Measurements from ENCODE around the gene PLA2G4C. TPM values are rescaled to one million over a fixed set of nuclear protein-coding genes. Genes with fewer than 3 reads are reported as not detected.

PLA2G4C gene
- total RNA-seq, 4 donors from 2014 or later, result 1.4 to 7.6 (median 4.5) TPM

DNA sequence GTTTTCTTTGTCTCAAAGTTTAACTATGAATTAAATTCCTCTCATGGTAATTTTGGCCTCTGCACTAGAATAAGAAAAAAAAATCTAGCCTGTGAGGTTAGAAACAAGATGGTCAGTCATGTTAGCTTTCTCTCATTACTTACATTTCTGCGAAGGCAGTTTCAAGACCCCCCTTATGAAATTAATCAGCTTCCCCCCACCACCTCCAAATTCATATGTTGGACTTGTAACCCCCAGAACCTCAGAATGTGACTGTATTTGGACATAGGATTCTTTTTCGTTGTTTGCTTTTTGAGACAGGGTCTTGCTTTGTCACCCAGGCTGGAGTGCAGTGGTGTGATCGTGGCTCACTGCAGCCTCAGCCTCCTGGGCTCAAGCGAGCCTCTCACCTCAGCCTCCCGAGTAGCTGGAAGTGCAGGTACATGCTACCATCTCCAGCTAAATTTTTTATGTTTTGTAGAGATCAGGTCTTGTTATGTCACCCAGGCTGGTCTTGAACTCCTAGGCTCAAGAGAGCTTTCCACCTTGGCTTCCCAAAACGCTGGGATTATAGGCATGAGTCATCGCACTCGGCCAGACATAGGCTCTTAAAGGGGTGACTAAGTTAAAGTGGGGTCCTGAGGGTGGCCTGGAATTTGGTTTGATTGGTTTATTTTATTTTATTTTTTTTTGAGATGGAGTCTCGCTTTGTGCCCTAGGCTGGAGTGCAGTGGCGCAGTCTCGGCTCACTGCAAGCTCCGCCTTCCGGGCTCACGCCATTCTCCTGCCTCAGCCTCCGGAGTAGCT is 1.4 kb downstream of the PLA2G4C start:
- TF ChIP-seq POLR2A (IDR thresholded peaks at IDR 0.05) (no peak), CTCF (IDR thresholded peaks at IDR 0.05) (no peak)
- intact Hi-C loops (cut with DNase I; ENCODE audit: low total_unique reads), result loop anchor here (5.0 kb wide), 1 partner anchor 43 kb away; no protein-coding TSS in a partner anchor
- DNase-seq (ENCODE audit: low spot score in 2 of 2), result no peak
- WGBS, 2 donors, result 74 to 75% methylated on average over 15 of the region's 15 CpGs
- no peak overlapping the region for H3K4me3 ChIP-seq (ENCODE audit: low read depth, poor library complexity, severe bottlenecking)

DNA sequence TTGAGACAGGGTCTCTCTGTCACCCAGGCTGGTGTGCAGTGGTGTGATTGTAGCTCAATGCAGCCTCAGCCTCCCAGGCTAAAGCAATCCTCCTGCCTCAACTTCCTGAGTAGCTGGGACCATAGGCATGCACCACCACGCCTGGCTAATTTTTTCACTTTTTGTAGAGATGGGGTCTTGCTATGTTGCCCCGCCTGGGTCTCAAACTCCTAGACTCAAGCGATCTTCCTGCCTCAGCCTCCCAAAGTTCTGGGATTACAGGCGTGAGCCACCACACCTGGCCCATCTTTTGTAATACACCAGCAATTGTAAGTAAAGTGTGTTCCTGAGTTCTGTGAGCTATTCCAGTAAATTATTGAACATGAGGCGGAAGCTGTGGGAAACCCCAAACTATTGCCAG is 6.7 kb downstream of the PLA2G4C start:
- H3K4me3 ChIP-seq (ENCODE audit: low read depth, poor library complexity, severe bottlenecking), result no peak overlapping the region
- intact Hi-C loops (cut with DNase I; ENCODE audit: low total_unique reads), result no loop called here
- DNase-seq (ENCODE audit: low spot score in 2 of 2), result no peak
- WGBS, 2 donors, result 89 to 95% methylated on average over 5 of the region's 5 CpGs
- TF ChIP-seq CTCF (IDR thresholded peaks at IDR 0.05) (no peak), POLR2A (IDR thresholded peaks at IDR 0.05) (no peak)

DNA sequence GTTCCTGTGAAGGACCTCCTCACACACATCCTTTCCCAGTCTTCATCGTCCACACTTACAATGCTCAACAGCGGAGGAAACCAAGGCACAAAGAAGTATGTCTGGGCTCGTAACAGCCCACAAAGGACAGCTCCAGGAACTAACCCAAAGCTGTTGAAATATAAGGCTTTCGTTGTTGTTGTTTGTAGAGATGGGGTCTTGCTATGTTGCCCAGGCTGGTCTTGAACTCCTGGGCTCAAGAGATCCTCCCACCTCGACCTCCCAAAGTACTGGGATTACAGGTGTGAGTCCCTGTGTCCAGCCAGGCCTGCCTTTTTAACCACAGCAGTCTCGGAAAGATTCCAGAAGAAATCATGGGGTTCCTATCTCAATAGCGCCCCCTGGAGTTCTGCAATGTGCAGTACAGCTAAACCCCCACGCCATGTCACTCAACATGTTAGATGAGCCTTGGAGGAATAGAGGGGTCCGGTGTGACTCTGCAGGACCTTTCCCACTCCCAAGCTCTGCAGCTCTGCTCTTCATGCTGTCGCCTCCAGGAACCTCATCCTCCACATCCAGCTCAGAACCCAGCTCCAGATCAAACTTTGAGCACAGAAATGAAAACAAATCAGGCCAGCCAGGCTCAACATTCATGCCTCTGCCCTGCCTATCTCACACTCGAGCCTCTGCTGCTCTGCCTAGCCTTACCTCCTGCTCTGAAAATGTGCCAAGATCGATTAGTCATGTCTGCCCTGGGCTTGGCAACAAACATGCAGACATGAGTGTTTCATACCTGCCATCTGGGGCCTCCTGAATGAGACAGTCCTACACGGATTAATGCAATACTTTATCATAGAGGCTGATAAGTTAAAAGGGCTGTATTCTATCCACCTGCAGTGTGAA is 7.5 kb downstream of the PLA2G4C start:
- 68 to 70% methylated on average over 13 of the region's 13 CpGs for WGBS, 2 donors
- DNase-seq (ENCODE audit: low spot score in 2 of 2), result no peak
- intact Hi-C loops (cut with DNase I; ENCODE audit: low total_unique reads), result no loop called here
- H3K4me3 ChIP-seq (ENCODE audit: low read depth, poor library complexity, severe bottlenecking), result no peak overlapping the region
- TF ChIP-seq CTCF (IDR thresholded peaks at IDR 0.05) (no peak), POLR2A (IDR thresholded peaks at IDR 0.05) (no peak)

- WGBS, 2 donors, result 85 to 86% methylated on average over 4 of the region's 4 CpGs
- no peak overlapping the region for H3K4me3 ChIP-seq (ENCODE audit: low read depth, poor library complexity, severe bottlenecking)
- TF ChIP-seq POLR2A (IDR thresholded peaks at IDR 0.05) (no peak), CTCF (IDR thresholded peaks at IDR 0.05) (no peak)
- DNase-seq (ENCODE audit: low spot score in 2 of 2), result no peak
- intact Hi-C loops (cut with DNase I; ENCODE audit: low total_unique reads), result no loop called here
These were observed 14.9 kb downstream of the PLA2G4C start for GRCh38 chr19:48095612-48096175.

GRCh38 chr19:48094855-48095203 is 15.8 kb downstream of the PLA2G4C start:
- no peak overlapping the region for H3K4me3 ChIP-seq (ENCODE audit: low read depth, poor library complexity, severe bottlenecking)
- intact Hi-C loops (cut with DNase I; ENCODE audit: low total_unique reads), result no loop called here
- no peak for DNase-seq (ENCODE audit: low spot score in 2 of 2)
- 88 to 93% methylated on average over 2 of the region's 2 CpGs for WGBS, 2 donors
- TF ChIP-seq POLR2A (IDR thresholded peaks at IDR 0.05) (no peak), CTCF (IDR thresholded peaks at IDR 0.05) (no peak)
